ENCODE measurements around the gene IRX5.

The IRX5 gene

DNA sequence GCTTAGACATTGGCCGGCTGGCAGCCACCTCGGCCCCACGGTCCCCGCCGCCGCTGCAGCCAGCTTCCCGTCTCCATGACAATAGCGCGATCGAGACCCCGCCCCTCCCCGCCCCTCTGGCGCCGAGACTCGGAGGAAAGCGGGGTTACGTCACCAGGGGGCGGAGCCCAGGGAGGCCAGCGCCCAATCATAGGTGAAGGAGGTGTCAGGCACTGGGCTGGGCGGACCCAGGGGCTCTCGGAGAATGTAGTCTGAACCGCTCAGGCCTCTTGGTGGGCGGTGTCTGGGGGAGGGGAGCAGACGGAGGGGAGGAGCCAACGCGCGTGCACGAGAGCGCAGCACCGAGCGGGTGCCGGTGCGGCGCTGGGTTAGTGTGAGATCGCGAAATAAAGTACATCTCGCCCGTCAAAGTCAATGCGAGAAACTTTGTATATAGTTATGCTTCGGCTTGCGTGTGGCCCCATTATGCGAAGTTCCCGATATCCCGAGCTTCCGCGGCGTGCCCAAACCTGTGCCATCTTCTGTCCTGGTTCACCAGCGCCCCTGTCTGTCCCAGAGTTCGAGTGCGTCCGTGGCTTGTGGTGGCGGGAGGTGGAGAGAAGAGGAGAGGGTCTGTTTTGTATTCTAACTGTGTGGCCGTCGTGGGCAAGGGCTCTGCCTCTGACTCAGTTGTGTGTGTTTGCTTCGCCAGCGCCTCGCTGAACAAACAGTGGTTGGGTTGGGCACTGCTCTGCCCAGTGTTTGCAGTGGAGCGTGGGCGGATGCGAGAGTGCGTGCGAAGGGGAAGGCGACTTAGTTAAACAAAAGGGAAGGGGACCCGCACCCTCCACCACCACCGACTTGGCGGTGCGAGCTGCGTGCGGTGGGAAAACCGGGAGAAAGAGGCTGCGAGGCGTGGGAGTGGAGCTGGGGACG is 1.3 kb upstream of the IRX5 start:
- DNase-seq (ENCODE audit: low read depth), result peak; percentile 93
- TF ChIP-seq, protein P1, sequence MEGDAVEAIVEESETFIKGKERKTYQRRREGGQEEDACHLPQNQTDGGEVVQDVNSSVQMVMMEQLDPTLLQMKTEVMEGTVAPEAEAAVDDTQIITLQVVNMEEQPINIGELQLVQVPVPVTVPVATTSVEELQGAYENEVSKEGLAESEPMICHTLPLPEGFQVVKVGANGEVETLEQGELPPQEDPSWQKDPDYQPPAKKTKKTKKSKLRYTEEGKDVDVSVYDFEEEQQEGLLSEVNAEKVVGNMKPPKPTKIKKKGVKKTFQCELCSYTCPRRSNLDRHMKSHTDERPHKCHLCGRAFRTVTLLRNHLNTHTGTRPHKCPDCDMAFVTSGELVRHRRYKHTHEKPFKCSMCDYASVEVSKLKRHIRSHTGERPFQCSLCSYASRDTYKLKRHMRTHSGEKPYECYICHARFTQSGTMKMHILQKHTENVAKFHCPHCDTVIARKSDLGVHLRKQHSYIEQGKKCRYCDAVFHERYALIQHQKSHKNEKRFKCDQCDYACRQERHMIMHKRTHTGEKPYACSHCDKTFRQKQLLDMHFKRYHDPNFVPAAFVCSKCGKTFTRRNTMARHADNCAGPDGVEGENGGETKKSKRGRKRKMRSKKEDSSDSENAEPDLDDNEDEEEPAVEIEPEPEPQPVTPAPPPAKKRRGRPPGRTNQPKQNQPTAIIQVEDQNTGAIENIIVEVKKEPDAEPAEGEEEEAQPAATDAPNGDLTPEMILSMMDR (IDR thresholded peaks at IDR 0.05; ENCODE audit: insufficient read depth, low read depth, low read length, missing control alignments), result no peak
- peak overlapping the region; percentile 52 for H3K4me3 ChIP-seq (ENCODE audit: low read depth, low read length)

DNA sequence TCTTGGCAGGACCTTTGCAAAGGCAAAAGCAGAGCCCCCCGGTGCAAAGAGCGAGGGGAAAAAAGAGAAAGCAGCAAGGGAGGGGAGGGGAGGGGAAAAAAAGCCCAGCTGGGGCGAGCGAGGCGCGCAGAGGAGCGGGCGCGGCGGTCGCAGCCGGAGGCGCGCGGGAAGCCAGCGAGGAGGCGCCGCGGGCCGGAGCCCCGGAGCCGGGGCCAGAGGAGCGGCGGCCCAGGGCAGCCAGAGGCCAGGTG is 129 bp downstream of the IRX5 start:
- peak overlapping the region; percentile 52; the same call in 1 of the 2 replicates for H3K4me3 ChIP-seq (ENCODE audit: low read depth, low read length)
- no peak for DNase-seq (ENCODE audit: low read depth)
- TF ChIP-seq, protein P1 (IDR thresholded peaks at IDR 0.05; ENCODE audit: insufficient read depth, low read depth, low read length, missing control alignments), result no peak

DNA sequence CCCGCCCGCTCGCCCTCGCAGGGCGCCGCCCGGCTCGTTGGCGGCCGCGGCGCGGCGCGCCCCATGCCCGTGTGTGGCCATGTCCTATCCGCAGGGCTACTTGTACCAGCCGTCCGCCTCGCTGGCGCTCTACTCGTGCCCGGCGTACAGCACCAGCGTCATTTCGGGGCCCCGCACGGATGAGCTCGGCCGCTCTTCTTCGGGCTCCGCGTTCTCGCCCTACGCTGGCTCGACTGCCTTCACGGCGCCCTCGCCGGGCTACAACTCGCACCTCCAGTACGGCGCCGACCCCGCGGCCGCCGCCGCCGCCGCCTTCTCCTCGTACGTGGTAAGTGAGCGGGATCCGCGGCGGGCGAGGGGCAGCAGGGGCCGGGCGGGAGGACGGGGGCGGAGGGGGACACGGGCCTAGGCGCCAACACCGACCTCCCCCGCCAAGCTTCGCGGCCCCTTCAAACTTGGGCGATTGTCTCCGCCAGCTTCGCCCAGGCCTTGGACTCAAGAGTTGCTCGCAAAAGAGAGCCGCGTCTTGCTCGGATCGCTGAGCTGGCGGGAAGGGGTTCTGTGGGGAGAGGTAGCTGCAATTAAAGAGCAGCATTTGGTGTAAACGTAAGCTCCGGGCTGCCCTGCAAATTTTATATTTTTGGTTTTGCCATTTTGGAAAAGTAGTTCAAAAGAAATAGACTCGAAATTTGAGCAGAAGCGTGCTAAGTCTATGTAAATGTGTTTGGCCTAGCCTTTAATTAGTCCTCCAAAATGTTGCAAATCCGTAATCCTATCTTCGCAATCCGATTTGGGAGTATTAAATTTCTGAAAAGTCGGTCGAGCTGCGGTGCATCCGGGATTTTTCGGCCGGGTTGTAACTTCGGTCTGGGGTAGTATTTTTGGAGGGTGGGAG is 702 bp downstream of the IRX5 start:
- no peak for DNase-seq (ENCODE audit: low read depth)
- TF ChIP-seq, protein P1 (IDR thresholded peaks at IDR 0.05; ENCODE audit: insufficient read depth, low read depth, low read length, missing control alignments), result no peak
- no peak overlapping the region for H3K4me3 ChIP-seq (ENCODE audit: low read depth, low read length)

DNA sequence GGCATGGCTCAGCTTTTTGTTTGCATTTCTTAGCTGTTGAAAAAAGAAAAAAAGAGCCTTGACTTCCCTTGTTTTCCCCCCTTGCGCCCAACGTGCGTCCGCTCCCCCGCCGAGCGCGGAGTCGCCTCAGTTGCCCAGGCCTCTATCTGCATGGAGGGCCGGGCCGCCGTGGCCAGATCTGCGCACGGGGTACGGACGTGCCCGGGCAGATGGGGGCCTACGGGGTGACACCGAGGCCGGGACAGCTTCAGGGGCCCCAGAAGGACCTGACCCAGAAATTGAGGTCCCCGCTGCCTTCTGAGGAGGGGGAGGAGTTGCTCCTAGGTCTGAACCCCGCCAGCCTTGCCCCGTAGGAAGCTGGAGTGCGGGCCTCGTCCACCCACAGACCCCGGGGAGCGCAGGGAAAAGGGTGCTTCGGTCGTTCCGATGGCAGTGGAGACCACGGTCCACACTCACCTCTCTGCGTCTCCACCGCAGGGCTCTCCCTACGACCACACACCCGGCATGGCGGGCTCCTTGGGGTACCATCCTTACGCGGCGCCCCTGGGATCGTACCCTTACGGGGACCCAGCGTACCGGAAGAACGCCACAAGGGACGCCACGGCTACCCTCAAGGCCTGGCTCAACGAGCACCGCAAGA is 1.5 kb downstream of the IRX5 start:
- DNase-seq (ENCODE audit: low read depth), result no peak
- TF ChIP-seq, protein P1 (IDR thresholded peaks at IDR 0.05; ENCODE audit: insufficient read depth, low read depth, low read length, missing control alignments), result no peak
- H3K4me3 ChIP-seq (ENCODE audit: low read depth, low read length), result no peak overlapping the region

DNA sequence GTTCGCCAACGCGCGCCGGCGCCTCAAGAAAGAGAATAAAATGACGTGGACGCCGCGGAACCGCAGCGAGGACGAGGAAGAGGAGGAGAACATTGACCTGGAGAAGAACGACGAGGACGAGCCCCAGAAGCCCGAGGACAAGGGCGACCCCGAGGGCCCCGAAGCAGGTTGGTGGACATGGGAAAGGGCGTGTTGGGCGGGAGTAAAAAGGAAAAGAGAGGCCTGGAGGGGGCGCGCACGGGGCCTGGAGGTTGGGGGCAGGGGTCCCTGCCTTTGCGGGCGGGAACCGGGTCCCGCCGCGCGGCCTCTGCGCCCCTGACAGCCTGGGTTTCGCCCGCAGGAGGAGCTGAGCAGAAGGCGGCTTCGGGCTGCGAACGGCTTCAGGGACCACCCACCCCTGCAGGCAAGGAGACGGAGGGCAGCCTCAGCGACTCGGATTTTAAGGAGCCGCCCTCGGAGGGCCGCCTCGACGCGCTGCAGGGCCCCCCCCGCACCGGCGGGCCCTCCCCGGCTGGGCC is 2.1 kb downstream of the IRX5 start:
- TF ChIP-seq, protein P1 (IDR thresholded peaks at IDR 0.05; ENCODE audit: insufficient read depth, low read depth, low read length, missing control alignments), result no peak
- H3K4me3 ChIP-seq (ENCODE audit: low read depth, low read length), result no peak overlapping the region
- no peak for DNase-seq (ENCODE audit: low read depth)

DNA sequence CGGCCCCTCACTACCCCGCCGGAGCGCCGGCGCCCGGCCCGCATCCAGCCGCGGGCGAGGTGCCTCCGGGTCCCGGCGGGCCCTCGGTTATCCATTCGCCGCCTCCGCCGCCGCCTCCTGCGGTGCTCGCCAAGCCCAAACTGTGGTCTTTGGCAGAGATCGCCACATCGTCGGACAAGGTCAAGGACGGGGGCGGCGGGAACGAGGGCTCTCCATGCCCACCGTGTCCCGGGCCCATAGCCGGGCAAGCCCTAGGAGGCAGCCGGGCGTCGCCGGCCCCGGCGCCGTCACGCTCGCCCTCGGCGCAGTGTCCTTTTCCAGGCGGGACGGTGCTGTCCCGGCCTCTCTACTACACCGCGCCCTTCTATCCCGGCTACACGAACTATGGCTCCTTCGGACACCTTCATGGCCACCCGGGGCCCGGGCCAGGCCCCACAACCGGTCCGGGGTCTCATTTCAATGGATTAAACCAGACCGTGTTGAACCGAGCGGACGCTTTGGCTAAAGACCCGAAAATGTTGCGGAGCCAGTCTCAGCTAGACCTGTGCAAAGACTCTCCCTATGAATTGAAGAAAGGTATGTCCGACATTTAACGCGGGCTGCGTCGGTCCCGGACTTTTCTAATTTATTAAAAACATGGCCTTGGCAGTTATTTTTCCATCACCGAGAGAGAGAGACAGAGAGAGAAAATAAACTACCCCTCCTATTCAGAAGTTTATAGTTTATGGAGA is 2.8 kb downstream of the IRX5 start:
- TF ChIP-seq, protein P1 (IDR thresholded peaks at IDR 0.05; ENCODE audit: insufficient read depth, low read depth, low read length, missing control alignments), result no peak
- DNase-seq (ENCODE audit: low read depth), result no peak
- no peak overlapping the region for H3K4me3 ChIP-seq (ENCODE audit: low read depth, low read length)

Measured in GM12865 (cell line).